ENCODE results near the gene XXYLT1. TPM values are rescaled to one million over a fixed set of nuclear protein-coding genes. Genes with fewer than 3 reads are reported as not detected.

The XXYLT1 gene
- polyA plus RNA-seq, 3 donors = 2.2 to 7.7 (median 4.6) TPM

- H3K27ac ChIP-seq (ENCODE audit: low read depth, low read length) = no peak overlapping the region
- WGBS, 3 donors = 92 to 94% (median 94%) methylated on average over 23 of the region's 23 CpGs
These were observed 101.8 kb downstream of the XXYLT1 start for GRCh38 chr3:195169011-195169649.

- 90 to 96% (median 93%) methylated on average over 6 of the region's 6 CpGs for WGBS, 3 donors
- no peak overlapping the region for H3K27ac ChIP-seq (ENCODE audit: low read depth, low read length)
These were observed 102.8 kb downstream of the XXYLT1 start for GRCh38 chr3:195168009-195168762.

- WGBS, 3 donors = 93 to 100% (median 99%) methylated on average over 1 of the region's 1 CpG
- no peak overlapping the region for H3K27ac ChIP-seq (ENCODE audit: low read depth, low read length)
These were observed 105.2 kb downstream of the XXYLT1 start for GRCh38 chr3:195165790-195166189.

- no peak overlapping the region for H3K27ac ChIP-seq (ENCODE audit: low read depth, low read length)
- WGBS, 3 donors = 59 to 93% (median 74%) methylated on average over 7 of the region's 7 CpGs
These were observed 105.7 kb downstream of the XXYLT1 start for GRCh38 chr3:195165265-195165609.

- H3K27ac ChIP-seq (ENCODE audit: low read depth, low read length) = no peak overlapping the region
- WGBS, 3 donors = 49 to 59% (median 56%) methylated on average over 6 of the region's 6 CpGs
These were observed 106.2 kb downstream of the XXYLT1 start for GRCh38 chr3:195164573-195165264.

GRCh38 chr3:195163719-195164572 lies 107.0 kb downstream of the XXYLT1 start:
- no peak overlapping the region for H3K27ac ChIP-seq (ENCODE audit: low read depth, low read length)
- WGBS, 3 donors = 75 to 92% (median 86%) methylated on average over 7 of the region's 7 CpGs

GRCh38 chr3:195162816-195163215 lies 108.1 kb downstream of the XXYLT1 start:
- H3K27ac ChIP-seq (ENCODE audit: low read depth, low read length) = no peak overlapping the region
- WGBS, 3 donors = 79 to 93% (median 80%) methylated on average over 5 of the region's 5 CpGs

GRCh38 chr3:195162033-195162669 lies 108.8 kb downstream of the XXYLT1 start:
- WGBS, 3 donors = 35 to 68% (median 44%) methylated on average over 15 of the region's 15 CpGs
- H3K27ac ChIP-seq (ENCODE audit: low read depth, low read length) = no peak overlapping the region

GRCh38 chr3:195160908-195161434 lies 110.0 kb downstream of the XXYLT1 start:
- H3K27ac ChIP-seq (ENCODE audit: low read depth, low read length) = no peak overlapping the region
- WGBS, 3 donors = 82 to 96% (median 85%) methylated on average over 11 of the region's 11 CpGs

- H3K27ac ChIP-seq (ENCODE audit: low read depth, low read length) = no peak overlapping the region
- WGBS, 3 donors = 65 to 82% (median 66%) methylated on average over 14 of the region's 14 CpGs
These were observed 110.6 kb downstream of the XXYLT1 start for GRCh38 chr3:195160257-195160898.

- 48 to 69% (median 66%) methylated on average over 6 of the region's 6 CpGs for WGBS, 3 donors
- no peak overlapping the region for H3K27ac ChIP-seq (ENCODE audit: low read depth, low read length)
These were observed 111.2 kb downstream of the XXYLT1 start for GRCh38 chr3:195159814-195160165.

GRCh38 chr3:195159117-195159813 lies 111.7 kb downstream of the XXYLT1 start:
- WGBS, 3 donors = 81 to 89% (median 88%) methylated on average over 10 of the region's 10 CpGs
- H3K27ac ChIP-seq (ENCODE audit: low read depth, low read length) = no peak overlapping the region

GRCh38 chr3:195156286-195156890 lies 114.6 kb downstream of the XXYLT1 start:
- WGBS, 3 donors = 81 to 83% (median 81%) methylated on average over 20 of the region's 20 CpGs
- H3K27ac ChIP-seq (ENCODE audit: low read depth, low read length) = no peak overlapping the region

- H3K27ac ChIP-seq (ENCODE audit: low read depth, low read length) = no peak overlapping the region
- WGBS, 3 donors = 69 to 89% (median 77%) methylated on average over 17 of the region's 17 CpGs
These were observed 115.3 kb downstream of the XXYLT1 start for GRCh38 chr3:195155570-195156241.

GRCh38 chr3:195154793-195155535 lies 116.0 kb downstream of the XXYLT1 start:
- 19 to 23% (median 21%) methylated on average over 16 of the region's 16 CpGs for WGBS, 3 donors
- no peak overlapping the region for H3K27ac ChIP-seq (ENCODE audit: low read depth, low read length)

Data from adipose tissue (tissue), 3 donors.